ENCODE data around the gene DUSP1. TPM values are rescaled to one million over a fixed set of nuclear protein-coding genes. Genes with fewer than 3 reads are reported as not detected.

The DUSP1 gene
- total RNA-seq, 1 experiment from 2014 or later = 16.6 TPM

DNA sequence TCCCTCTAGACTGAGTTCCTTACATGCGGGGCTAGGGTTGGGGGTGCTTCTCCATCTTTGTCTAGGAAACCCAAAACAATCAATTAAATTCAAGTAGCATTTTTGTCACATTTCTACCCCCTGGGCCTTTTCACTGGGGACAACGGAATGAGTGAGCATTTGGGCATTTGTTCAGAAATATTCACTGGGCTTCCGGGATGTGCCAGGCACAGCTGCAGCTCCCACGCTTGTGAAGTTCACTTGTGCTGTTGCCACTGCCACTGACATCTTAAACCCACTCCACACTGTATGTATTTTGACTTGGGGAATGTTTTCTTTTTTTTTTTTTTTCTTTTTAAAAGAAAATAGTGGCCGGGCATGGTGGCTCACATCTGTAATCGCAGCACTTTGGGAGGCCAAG is 31.6 kb downstream of the DUSP1 start:
- H3K36me3 ChIP-seq (ENCODE audit: control insufficient read depth in 1 of 2, insufficient read depth in 2 of 2, low read length in 2 of 2) = no peaks in the 10 kb centered on the region
- H3K27ac ChIP-seq (ENCODE audit: low read depth, low read length) = no peak overlapping the region
- BruUV-seq (replicated peaks) = no TSS peak
- no peak for ATAC-seq
- no peaks in the 10 kb centered on the region for H3K27me3 ChIP-seq (ENCODE audit: insufficient read depth, low read length)
- no peaks in the 10 kb centered on the region for H3K9me2 ChIP-seq (ENCODE audit: insufficient read depth)
- H3K4me1 ChIP-seq (ENCODE audit: control insufficient read depth in 1 of 2, insufficient read depth in 2 of 2, low read length in 2 of 2) = peaks cover 0 to 8% of the 10 kb centered on the region in 2 experiments; a peak in 1 of 4 replicates
- no peak overlapping the region for H3K4me3 ChIP-seq (replicated peaks in 1 of 2; ENCODE audit: low read depth in 1 of 2, low read length in 2 of 2)
- ChIA-PET RAD21 (ENCODE audit: low non-redundant PET in 1 of 2, low total read pairs in 2 of 2, uncharacterized antibody in 2 of 2, unreplicated experiment in 2 of 2) (no interaction called here), CTCF (no interaction called here), POLR2A (interaction anchor here (0.7 kb wide), 1 partner anchor 37 kb away, joined by 3 read pairs; no protein-coding TSS in a partner anchor)
- no peak overlapping the region for H3K9ac ChIP-seq (ENCODE audit: low read length)
- H3K4me2 ChIP-seq (ENCODE audit: low read length) = no peak overlapping the region
- intact Hi-C loops (cut with micrococcal nuclease) = no loop called here
- H3K9me3 ChIP-seq (ENCODE audit: control insufficient read depth in 1 of 2, insufficient read depth in 1 of 2, low read depth in 1 of 2, low read length in 2 of 2) = no peaks in the 10 kb centered on the region
- no peak for DNase-seq (ENCODE audit: low read depth, low spot score)
- no peaks in the 10 kb centered on the region for H4K20me1 ChIP-seq (ENCODE audit: insufficient read depth)
- TF ChIP-seq JUND (IDR thresholded peaks at IDR 0.05) (no peak), CEBPB (IDR thresholded peaks at IDR 0.05; ENCODE audit: low read depth) (no peak), TCF7L2 (IDR thresholded peaks at IDR 0.05; ENCODE audit: borderline replicate concordance, extremely low read depth, insufficient read depth, insufficient read length) (no peak), ELF1 (IDR thresholded peaks at IDR 0.05; ENCODE audit: borderline replicate concordance, low read depth) (no peak), EZH2phosphoT487 (IDR thresholded peaks at IDR 0.05; ENCODE audit: borderline replicate concordance) (no peak), POLR2AphosphoS5 (IDR thresholded peaks at IDR 0.05; ENCODE audit: low read depth, low read length) (no peak), ZFX (IDR thresholded peaks at IDR 0.05) (no peak), RAD21 (IDR thresholded peaks at IDR 0.05; ENCODE audit: low read depth) (no peak), EGR1 (IDR thresholded peaks at IDR 0.05; ENCODE audit: low read depth) (no peak), SP1 (IDR thresholded peaks at IDR 0.05; ENCODE audit: low read depth) (no peak), SIN3A (IDR thresholded peaks at IDR 0.05; ENCODE audit: low read depth) (no peak), POLR2A (IDR thresholded peaks at IDR 0.05; ENCODE audit: borderline replicate concordance, extremely low read depth, insufficient read depth, insufficient read length) (no peak), SRF (IDR thresholded peaks at IDR 0.05; ENCODE audit: low read depth) (no peak), EZH2 (IDR thresholded peaks at IDR 0.05) (no peak), FOSL1 (IDR thresholded peaks at IDR 0.05; ENCODE audit: low read depth) (no peak), CBX3 (IDR thresholded peaks at IDR 0.05; ENCODE audit: low read depth) (no peak), YY1 (IDR thresholded peaks at IDR 0.05; ENCODE audit: extremely low read depth, insufficient replicate concordance, low read depth, low read length) (no peak)
- TF ChIP-seq, protein P1, sequence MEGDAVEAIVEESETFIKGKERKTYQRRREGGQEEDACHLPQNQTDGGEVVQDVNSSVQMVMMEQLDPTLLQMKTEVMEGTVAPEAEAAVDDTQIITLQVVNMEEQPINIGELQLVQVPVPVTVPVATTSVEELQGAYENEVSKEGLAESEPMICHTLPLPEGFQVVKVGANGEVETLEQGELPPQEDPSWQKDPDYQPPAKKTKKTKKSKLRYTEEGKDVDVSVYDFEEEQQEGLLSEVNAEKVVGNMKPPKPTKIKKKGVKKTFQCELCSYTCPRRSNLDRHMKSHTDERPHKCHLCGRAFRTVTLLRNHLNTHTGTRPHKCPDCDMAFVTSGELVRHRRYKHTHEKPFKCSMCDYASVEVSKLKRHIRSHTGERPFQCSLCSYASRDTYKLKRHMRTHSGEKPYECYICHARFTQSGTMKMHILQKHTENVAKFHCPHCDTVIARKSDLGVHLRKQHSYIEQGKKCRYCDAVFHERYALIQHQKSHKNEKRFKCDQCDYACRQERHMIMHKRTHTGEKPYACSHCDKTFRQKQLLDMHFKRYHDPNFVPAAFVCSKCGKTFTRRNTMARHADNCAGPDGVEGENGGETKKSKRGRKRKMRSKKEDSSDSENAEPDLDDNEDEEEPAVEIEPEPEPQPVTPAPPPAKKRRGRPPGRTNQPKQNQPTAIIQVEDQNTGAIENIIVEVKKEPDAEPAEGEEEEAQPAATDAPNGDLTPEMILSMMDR (IDR thresholded peaks at IDR 0.05 in 2 of 3, conservative IDR thresholded peaks at IDR 0.05 in 1 of 3; ENCODE audit: borderline replicate concordance in 1 of 3, insufficient read depth in 1 of 3, low read depth in 2 of 3, low read length in 2 of 3) = no peak
- TF ChIP-seq, protein P2, sequence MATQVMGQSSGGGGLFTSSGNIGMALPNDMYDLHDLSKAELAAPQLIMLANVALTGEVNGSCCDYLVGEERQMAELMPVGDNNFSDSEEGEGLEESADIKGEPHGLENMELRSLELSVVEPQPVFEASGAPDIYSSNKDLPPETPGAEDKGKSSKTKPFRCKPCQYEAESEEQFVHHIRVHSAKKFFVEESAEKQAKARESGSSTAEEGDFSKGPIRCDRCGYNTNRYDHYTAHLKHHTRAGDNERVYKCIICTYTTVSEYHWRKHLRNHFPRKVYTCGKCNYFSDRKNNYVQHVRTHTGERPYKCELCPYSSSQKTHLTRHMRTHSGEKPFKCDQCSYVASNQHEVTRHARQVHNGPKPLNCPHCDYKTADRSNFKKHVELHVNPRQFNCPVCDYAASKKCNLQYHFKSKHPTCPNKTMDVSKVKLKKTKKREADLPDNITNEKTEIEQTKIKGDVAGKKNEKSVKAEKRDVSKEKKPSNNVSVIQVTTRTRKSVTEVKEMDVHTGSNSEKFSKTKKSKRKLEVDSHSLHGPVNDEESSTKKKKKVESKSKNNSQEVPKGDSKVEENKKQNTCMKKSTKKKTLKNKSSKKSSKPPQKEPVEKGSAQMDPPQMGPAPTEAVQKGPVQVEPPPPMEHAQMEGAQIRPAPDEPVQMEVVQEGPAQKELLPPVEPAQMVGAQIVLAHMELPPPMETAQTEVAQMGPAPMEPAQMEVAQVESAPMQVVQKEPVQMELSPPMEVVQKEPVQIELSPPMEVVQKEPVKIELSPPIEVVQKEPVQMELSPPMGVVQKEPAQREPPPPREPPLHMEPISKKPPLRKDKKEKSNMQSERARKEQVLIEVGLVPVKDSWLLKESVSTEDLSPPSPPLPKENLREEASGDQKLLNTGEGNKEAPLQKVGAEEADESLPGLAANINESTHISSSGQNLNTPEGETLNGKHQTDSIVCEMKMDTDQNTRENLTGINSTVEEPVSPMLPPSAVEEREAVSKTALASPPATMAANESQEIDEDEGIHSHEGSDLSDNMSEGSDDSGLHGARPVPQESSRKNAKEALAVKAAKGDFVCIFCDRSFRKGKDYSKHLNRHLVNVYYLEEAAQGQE (IDR thresholded peaks at IDR 0.05; ENCODE audit: low read depth) = no peak
- TF ChIP-seq, protein P3, sequence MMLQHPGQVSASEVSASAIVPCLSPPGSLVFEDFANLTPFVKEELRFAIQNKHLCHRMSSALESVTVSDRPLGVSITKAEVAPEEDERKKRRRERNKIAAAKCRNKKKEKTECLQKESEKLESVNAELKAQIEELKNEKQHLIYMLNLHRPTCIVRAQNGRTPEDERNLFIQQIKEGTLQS (IDR thresholded peaks at IDR 0.05) = no peak
- H3K79me2 ChIP-seq (ENCODE audit: insufficient read depth, low read length) = no peaks in the 10 kb centered on the region
- H2AFZ ChIP-seq (ENCODE audit: low read depth, low read length, poor library complexity, severe bottlenecking) = no peak overlapping the region

Measured in HCT116 (cell line).